ENCODE results near the gene FNIP2.

GRCh38 chr4:158894826-158895225 is 126.0 kb downstream of the FNIP2 start:
- TF ChIP-seq, protein P1, sequence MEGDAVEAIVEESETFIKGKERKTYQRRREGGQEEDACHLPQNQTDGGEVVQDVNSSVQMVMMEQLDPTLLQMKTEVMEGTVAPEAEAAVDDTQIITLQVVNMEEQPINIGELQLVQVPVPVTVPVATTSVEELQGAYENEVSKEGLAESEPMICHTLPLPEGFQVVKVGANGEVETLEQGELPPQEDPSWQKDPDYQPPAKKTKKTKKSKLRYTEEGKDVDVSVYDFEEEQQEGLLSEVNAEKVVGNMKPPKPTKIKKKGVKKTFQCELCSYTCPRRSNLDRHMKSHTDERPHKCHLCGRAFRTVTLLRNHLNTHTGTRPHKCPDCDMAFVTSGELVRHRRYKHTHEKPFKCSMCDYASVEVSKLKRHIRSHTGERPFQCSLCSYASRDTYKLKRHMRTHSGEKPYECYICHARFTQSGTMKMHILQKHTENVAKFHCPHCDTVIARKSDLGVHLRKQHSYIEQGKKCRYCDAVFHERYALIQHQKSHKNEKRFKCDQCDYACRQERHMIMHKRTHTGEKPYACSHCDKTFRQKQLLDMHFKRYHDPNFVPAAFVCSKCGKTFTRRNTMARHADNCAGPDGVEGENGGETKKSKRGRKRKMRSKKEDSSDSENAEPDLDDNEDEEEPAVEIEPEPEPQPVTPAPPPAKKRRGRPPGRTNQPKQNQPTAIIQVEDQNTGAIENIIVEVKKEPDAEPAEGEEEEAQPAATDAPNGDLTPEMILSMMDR (IDR thresholded peaks at IDR 0.05; ENCODE audit: insufficient read depth, low read depth, low read length): no peak
- TF ChIP-seq EZH2 (IDR thresholded peaks at IDR 0.05; ENCODE audit: insufficient read depth, low read length): no peak
